Measurements from ENCODE around the gene NOS2. TPM values are rescaled to one million over a fixed set of nuclear protein-coding genes. Genes with fewer than 3 reads are reported as not detected.
"Not testable (repeated sequence)": the region's sequence is repeated elsewhere in the genome, so short reads cannot be mapped to it uniquely, and the experiment has no call there.

Gene NOS2
- polyA plus RNA-seq, 10 donors, result 1.9 to 3.6 (median 2.8) TPM

- DNase-seq, result no peak
Observed at GRCh38 chr17:27755706-27756466, 44.4 kb downstream of the NOS2 start.

GRCh38 chr17:27754549-27754948 lies 45.8 kb downstream of the NOS2 start:
- no peak for DNase-seq

- DNase-seq, result not testable (repeated sequence)
Observed at GRCh38 chr17:27753726-27754125, 46.6 kb downstream of the NOS2 start.

GRCh38 chr17:27752831-27753619 lies 47.3 kb downstream of the NOS2 start:
- DNase-seq, result not testable (repeated sequence)

- DNase-seq, result no peak
Observed at GRCh38 chr17:27751622-27752490, 48.5 kb downstream of the NOS2 start.

GRCh38 chr17:27751166-27751565 lies 49.2 kb downstream of the NOS2 start:
- DNase-seq, result no peak

GRCh38 chr17:27749562-27750150 lies 50.7 kb downstream of the NOS2 start:
- DNase-seq, result not testable (repeated sequence)

GRCh38 chr17:27748360-27748825 lies 51.9 kb downstream of the NOS2 start:
- DNase-seq, result no peak

GRCh38 chr17:27747462-27748359 lies 52.6 kb downstream of the NOS2 start:
- DNase-seq, result no peak

GRCh38 chr17:27746881-27747280 lies 53.4 kb downstream of the NOS2 start:
- no peak for DNase-seq

GRCh38 chr17:27746320-27746719 lies 54.0 kb downstream of the NOS2 start:
- DNase-seq, result not testable (repeated sequence)

GRCh38 chr17:27745207-27745830 lies 55.0 kb downstream of the NOS2 start:
- not testable (repeated sequence) for DNase-seq

GRCh38 chr17:27743281-27743885 lies 56.9 kb downstream of the NOS2 start:
- DNase-seq, result no peak

- DNase-seq, result no peak
Observed at GRCh38 chr17:27741971-27742575, 58.3 kb downstream of the NOS2 start.

- no peak for DNase-seq
Observed at GRCh38 chr17:27741361-27741861, 58.9 kb downstream of the NOS2 start.

- DNase-seq, result not testable (repeated sequence)
Observed at GRCh38 chr17:27740541-27740940, 59.8 kb downstream of the NOS2 start.

GRCh38 chr17:27733773-27734172 lies 66.6 kb downstream of the NOS2 start:
- DNase-seq, result no peak

- not testable (repeated sequence) for DNase-seq
Observed at GRCh38 chr17:27732746-27733145, 67.6 kb downstream of the NOS2 start.

GRCh38 chr17:27725982-27726381 lies 74.3 kb downstream of the NOS2 start:
- DNase-seq, result not testable (repeated sequence)

Measured in muscle of back (tissue), 11 donors.